GM18867 (cell line): ENCODE data around the gene COBLL1.

Experiments
- ATAC-seq: cut with Tn5 transposase; IDR thresholded peaks from one replicate; pipeline ENCODE4 v1.9.1; 2021; ENCODE audit warnings: mild to moderate bottlenecking, moderate library complexity; ENCODE audit not compliant: unreplicated experiment

Gene COBLL1

DNA sequence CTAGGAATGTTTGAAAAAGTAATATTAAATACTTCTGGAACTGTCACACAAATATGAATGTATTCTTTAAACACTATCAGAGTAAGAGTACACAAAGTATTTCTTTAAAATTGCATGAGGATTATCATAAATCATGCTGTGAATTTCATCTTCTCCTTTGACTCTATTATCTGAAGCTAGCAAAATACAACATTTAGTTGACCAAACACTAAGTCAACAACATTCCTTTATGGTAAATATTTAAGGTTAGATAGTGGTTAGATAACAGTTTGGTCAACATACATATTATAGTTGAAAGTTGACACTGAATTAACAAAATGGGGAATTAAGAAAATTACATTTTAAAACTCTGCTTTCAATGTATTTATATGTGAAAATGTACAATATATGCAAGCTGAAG is 148.2 kb downstream of the COBLL1 start:
- ATAC-seq: no peak

DNA sequence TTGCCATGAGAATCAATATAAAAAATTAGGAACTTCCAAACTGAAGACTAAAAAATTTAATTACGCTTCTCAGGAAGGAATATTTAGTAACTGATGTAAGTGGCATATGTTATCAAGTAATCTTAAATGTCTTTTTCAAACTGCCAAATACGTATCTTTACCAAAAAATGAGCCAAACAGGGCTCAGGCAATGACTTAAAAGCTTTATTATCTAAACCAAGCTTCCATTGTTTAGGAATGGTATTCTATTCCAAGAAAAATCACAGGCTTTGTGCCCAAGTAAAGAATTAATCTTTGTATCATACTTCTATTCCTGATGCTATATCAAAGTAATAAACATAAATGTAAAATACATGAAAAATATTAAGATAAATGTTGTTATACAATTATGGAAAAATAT is 148.7 kb downstream of the COBLL1 start:
- no peak for ATAC-seq

DNA sequence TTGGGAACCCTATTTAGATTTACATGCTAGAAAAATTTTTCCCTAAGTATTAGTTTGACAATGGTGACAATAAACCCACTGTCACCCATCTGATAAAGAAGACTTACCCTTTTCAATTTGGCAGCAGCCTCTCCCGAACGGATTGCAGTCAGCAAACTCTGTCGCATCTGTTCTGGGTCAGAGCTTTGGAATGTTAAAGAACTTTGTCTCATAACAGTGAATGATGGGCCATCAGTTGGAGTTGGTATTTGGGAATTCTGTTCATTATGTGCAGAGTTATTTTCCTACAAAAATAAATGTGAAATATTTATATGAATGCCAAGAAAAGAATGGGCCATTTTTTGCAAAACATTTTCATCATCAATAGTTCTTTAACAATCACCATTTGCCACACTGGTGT is 149.5 kb downstream of the COBLL1 start:
- no peak for ATAC-seq

DNA sequence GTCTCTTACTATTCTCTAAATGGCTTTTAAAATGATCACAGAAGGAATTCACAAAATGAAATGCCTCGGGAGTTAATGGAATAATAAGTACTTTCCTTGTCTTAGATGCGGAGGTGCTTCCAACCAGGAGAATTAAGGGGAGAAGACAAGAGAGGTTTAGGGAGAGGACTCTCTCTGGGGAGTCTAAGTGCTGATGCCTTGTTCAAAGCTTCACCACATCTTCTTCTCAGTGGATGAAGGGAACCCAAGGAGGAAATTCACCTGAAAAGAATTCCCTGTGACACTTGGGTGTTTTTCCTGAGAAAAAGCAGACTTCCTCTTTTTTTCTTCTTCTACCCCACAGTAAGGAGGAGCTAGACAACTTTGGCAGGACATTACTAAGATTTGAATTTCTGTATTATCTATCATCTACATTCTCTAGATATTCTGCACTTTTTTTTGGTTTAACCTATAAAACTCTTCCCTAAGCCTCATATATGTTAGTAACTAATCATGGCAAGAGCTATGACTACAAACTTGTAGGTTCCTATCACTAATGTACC is 150.2 kb downstream of the COBLL1 start:
- ATAC-seq: no peak

DNA sequence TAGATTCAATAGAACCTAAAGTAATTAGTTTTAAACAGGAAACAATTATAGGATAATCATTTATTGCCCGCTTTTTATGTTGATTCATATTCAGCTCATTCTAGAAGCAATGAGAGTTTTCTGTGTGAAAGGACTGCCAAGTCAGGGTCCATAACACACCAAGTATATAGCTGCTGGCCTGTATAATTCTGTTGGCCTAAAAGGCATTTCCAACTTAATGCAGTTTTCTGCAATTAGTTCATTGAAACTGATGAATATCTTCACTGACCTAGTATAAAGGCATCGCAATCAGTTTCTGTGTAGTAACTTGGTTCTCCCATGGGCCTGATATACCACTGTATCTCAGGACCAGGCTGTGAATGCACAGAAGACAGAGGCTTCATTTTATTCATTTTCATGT is 151.3 kb downstream of the COBLL1 start:
- ATAC-seq: no peak

DNA sequence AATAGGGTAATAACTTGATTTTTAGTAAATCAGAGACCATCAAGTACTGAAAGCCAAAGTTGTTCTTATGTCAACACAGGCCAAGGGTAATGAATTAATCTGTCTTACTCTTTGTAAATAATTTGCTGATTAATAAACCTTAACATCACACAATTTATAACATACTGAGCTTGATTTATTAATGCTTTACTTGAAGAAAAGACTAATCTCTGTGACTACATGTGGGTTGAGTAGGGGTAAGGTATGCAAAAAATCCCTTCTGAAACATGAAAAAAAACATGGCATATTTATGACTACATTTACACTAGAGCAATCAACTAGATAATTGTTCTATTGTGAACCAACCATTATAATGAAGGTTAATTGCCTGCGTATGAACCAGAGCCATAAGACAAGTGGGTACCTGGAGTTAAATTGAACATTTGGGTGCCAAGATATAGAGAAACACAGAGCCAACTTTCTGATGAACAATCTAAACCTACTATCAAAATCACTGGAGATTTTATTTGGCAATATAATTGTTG is 152.7 kb downstream of the COBLL1 start:
- no peak for ATAC-seq

DNA sequence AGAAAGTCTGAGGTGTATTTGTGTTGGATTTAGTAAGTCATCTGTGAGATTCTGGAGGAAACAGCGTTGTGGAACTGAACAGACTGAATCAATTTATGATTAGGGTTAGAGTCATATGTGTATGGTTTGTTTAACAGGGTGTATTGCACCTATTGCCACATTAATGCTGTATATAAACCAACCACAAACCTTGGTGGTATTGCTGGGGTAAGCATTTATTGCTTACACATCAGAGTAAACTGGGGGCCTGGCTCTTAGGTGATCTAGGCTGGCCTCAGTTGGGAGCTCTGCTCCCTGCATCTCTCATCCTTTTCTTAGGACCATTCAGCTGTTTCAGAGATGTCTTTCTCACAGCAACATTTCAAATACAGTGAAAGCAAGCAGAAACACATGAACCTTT is 160.6 kb downstream of the COBLL1 start:
- no peak for ATAC-seq

DNA sequence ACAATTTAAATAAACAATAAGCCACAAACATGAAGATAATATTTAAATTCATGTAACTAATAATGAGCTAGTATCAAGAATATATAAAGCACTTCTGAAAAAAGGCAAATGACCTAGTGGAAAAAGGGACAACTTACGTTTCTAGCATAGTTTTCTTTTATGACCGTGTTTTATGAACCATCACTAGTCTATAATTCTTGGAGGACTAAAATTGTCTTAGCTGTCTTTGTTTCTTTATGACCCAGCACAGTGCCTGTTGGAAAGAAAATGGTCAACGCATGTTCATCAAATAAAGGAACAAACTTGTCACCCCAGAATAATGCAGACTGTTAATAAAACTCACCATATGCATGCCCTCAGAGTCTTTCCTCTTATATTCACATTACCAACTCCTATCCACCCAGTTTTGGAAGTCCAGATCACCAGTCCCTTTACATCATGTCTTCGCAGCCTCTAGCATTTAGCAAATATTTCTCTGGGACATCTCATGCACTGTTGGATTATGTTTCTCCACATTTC is 162.9 kb downstream of the COBLL1 start:
- no peak for ATAC-seq

DNA sequence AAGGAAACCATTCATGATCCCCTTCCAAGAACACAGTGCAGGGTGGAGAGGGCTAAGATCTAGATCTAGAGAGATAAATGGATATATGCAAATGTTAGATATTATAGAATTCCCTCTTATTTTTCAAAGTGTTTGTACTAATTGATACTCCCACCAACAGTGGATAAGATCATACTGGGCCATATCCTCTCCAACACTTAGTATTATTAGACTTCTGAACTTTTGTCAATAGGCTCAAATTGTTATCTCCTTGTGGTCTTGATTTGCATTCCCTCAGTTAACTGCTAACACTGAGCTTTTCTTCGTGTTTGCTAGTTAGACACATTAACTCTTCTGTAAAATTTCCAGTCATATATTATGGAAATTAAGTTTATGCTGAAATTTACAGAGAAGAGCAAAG is 163.9 kb downstream of the COBLL1 start:
- ATAC-seq: no peak

DNA sequence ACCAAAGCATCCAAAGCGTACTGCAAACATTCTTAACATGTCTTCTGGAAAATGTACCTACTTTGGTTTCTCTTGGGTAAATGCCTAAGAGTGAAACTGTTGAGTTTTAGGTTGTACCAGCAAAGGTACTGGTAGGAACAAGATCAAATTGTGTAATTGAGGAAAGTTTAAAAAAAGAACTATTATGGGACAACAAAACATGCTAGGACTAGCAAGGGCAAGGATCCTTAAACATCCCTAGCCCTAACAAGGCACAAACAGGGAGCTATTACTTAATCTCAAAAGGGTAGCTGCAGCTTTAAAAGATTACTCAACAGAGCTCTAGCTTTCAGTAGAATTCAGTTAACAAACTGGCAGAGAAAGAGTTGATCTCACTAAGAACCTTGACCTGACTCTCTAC is 164.4 kb downstream of the COBLL1 start:
- ATAC-seq: no peak

DNA sequence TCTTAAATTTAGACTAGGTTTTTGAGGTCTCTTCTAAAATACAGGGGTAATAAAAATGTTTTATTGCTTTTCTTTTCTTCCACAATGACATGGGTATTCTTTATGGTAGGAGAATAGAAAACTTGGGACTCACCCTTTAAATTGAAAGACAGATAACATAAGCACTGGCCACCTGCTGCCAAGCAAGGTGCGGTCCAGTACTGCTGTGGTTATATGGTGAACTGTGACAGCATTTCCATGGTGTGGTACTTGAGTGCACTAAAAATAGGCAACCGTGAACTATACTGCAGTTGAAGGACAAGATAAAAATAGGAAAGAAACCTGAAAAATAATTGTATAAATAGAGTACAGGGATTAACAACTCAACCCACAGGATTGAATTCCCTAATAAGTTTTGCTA is 165.9 kb downstream of the COBLL1 start:
- no peak for ATAC-seq

DNA sequence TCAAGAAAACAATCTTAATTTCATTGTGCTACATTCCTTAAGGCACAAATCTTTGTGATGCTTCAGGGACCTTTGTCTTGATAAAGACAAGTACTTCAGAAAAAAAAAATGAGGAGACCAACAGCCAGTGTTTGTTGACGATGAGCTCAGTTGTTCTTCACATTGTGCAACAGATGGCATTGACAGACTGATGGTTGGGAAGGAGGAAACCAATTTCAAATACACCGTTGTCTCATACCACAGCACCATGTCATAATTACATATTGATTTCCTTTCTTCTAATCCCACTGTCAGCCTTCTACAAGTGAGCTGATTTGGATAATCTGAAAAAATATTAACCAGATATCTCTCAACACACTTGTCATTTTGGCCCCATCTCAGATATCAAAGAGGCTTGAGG is 166.6 kb downstream of the COBLL1 start:
- no peak for ATAC-seq

DNA sequence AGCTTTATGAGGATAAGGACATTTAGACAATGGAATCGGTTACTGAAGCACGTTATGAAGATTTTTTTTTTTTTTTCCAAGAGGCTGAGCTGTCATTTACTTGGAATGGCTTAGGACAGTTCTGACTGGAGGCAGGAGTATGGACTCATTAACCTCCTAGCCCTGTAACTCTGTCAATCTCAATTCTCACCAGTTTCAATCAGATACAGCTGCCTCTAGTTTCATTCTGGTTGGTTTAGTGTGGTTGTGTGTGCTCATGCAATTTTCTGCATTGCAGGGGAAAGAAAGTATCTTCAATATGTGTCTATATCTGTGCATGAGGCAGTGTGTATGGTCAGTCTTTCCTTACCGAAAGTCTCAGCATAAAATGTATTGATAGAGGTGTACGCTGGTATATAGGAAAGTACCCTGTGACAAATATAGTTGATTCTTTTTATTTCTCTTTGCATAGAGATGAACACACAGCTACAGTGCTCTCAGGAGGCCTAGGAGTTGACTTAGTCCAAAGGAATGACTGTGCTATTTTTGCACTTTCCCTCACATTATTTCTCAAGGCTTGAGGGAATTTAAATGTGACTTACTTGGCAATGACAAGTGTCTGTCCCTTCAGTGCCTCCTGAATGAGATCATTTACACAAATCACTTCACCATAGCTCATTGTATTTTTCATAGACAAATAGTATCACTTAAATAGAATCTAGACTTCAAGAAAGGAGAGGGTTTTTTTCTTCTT is 169.8 kb downstream of the COBLL1 start:
- ATAC-seq: no peak

DNA sequence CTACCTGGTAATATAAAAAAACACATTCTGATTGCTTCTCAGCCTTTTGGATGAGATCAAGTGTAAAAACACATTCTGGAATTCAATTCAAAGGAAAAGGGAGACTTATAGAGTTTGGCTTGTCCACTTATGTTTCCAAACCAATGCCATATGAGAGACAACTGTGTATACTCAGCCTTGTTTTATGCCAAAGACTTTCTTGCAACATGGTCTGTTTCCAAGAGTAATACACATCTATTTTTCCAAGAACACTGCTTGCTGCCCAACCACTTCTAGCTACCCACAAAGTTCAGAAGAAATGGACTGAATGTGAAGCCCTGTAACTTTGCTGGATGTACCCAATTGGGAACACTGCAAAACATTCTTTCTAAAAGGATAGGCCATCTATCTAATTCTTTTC is 172.3 kb downstream of the COBLL1 start:
- no peak for ATAC-seq

DNA sequence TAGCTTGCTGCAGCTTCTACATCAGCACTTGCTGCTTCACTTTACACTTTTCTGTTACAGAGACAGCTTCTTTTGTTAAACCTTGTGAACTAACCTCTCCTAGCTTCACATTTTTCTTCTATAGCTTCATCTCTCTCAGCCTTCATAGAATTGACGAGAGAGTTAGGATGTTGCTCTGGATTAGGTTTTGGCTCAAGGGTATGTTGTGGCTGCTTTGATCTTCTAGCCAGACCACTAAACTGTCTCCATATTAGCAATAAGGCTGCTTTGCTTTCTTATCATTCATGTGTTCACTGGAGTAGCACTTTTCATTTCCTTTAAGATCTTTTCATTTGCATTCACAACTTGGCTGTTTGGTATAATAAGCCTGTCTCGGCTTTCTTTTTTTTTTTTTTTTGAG is 174.1 kb downstream of the COBLL1 start:
- no peak for ATAC-seq

DNA sequence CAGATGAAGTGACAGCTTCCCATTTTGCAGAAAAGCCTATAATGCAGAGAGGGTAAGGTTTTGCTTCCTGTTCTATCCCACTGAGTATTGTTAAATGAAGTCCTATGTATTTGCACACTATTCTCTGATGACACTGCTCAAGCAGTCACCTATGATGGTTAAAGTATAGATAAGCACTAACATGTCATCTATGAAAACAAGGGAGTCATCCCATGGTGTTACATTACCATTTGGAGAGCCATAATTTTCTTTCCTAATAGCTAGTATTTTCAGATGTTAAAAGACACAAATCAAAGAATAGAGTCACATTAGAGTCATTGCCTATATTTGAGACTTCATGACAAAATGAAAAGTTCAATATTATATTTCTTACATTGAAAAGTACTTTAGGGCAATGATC is 177.6 kb downstream of the COBLL1 start:
- no peak for ATAC-seq

DNA sequence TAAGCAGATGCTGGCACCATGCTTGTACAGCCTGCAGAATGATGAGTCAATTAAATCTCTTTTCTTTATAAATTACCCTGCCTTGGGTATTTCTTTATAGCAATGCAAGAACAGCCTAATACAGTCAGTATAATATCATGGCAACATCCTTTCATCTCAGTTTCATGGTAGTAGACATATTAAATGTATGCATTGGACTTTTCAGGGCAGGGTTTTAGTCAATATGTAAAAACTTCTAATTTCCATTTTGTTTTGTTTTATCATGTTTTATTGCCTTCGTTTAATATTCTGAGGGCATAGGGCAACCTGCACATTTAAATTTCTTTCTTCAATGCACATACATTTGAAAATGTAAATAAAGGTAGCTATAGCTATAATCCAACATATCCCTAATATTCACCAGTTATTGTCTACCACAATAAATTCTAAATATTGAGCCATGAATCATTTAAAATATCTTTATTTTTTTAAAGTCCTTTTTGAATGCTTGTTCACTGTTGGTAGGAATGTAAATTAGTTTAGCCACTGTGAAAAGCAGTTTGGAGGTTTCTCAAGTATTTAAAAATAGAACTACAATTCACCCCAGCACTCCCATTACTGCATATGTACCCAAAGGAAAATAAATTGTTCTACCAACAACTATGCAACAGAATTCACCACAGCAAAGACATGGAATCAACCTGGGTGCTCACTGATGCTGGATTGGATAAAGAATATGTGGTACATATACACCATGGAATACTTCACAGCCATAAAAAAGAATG is 178.6 kb downstream of the COBLL1 start:
- ATAC-seq: no peak

DNA sequence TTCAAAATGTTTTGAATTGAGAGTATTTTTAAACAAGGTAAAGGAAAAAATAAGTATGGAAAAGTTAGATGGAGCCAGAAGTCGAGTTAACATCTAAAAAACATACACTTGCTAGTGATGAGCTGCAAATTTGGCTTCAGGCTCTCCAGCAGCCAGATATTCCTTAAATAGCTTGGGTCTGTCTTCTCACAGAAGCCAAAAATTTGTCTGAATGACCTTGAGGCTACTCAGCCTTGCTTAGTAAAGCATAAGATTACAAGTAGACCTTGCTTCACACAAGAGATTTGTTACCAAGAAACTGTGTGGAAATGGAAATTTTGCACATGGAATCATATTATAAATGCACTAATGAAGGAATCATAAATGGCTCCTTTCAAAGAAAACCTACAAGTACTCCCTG is 179.6 kb downstream of the COBLL1 start:
- no peak for ATAC-seq

DNA sequence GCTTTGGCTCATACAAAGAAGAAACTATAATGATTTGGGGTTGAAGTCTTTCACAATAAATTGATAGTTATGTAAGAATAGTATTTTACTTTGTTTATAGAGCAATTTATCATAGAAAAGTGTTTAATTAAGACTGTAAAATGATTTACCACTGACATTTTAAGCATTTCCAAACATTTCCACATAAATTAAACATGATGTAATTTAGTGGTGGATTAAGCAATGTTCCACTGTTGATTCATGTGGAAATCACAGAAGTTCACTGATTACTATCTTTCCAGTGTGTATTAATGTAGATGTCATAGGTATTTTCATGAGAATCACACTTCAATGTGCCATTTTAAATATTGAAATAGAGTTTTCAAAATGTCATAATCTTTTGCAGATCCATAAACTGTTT is 180.3 kb downstream of the COBLL1 start:
- no peak for ATAC-seq

DNA sequence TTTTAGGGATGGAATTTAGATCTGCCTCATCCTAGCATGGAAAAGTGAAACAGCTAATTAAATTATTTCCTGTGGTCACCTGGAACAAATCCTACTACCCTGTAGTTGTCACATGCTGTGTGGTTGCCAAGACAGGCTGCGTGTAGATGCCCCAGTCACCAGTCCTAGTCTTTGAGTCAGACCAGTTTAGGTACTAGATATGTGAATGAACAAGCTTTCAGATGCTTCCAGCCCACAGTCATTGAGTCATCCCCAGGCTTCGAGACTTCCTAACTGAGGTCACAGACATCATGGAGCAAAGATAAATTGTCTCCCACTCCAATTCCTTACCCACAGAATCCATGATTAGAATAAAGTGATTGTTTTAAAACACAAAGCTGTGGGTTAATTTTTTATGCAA is 184.5 kb downstream of the COBLL1 start:
- ATAC-seq: no peak

DNA sequence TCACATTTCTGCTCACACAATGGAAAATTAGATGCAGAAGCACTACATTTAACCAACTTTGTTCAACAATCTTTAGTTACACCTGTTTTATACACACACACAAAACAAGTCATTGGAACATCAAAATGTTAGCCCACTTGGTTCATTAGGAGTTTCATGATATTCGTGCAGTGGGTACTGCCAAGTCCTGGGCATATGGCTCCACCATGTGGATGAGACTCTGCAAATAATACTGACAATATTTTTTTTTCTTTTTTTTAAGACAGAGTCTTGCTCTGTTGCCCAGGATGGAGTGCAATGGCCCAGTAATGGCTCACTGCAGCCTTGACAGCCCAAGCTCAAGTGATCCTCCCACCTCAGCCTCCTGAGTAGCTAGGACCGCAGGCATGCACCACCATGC is 185.9 kb downstream of the COBLL1 start:
- ATAC-seq: no peak

DNA sequence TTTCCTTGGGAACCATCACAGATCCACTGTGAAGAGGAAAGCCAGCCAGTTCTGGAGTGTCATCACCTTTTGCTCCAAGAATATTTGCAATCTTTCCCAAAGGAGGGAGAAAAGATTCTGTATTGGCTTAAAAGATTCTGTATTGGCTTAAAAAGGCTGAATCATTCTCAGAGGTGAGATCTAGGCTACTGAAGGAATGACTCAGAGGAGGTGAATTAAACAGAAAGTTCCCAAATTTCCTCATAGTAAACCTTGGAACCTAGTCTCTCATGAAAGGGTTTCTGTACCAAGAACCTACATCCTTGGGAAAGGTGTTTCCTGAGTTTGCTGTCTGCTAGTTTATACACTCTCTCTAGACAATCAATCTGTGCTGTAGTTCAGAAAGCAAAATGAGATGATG is 186.3 kb downstream of the COBLL1 start:
- no peak for ATAC-seq
